GM08714 (cell line): Measurements from ENCODE around the gene CDK6.

ENCODE experiments used
- H3K4me3 ChIP-seq: fragments of 200-500 bp; sonication (Bioruptor generic); 2 replicates; pipeline ENCODE4 v1.5.1; 2014; ENCODE audit warnings: mild to moderate bottlenecking, low read length, inconsistent platforms
- ZNF274 ChIP-seq: IDR thresholded peaks from 2 replicates; pipeline ENCODE4 v1.6.1; 2012; ENCODE audit warnings: mild to moderate bottlenecking, low read depth, low read length

CDK6 gene

DNA sequence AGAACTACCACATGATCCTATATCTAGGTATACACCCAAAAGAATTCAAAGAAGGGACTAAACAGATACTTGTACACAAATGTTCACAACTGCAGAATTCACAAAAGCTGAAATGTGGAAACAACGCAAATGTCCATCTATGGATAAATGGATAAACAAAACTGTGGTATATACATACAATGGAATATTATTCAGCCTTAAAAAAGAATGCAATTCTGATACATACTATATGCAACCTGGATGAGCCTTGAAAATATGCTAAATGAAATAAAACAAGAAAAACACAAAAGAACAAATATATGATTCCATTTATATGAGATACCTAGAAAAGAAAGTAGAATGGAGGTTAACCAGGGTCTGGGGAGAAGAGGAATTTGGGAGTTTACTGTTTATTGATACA, 253.4 kb downstream of the CDK6 start:
- TF ChIP-seq ZNF274 = no peak

DNA sequence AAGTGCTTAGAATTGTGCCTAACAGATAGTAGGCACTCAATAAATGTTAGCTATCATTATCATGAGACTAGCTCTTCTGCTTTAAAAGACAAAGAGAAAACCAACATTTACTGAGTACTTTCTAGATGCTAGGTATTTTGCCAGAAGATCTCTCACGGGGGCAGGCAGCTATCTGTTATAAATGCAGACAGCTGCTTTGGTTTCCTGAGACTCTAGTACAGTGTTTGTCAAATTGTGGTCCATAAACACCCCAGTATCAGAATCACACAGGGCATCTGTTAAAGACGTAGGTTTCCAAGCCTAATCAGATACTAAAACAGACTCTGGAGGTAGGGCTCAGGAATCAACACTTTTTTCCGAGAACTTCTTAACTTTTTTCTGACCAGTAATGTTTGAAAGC, 260.1 kb downstream of the CDK6 start:
- no peak for TF ChIP-seq ZNF274
- no peak overlapping the region for H3K4me3 ChIP-seq

More for the DNA sequence above, 253.4 kb downstream of the CDK6 start:
- no peak overlapping the region for H3K4me3 ChIP-seq

DNA sequence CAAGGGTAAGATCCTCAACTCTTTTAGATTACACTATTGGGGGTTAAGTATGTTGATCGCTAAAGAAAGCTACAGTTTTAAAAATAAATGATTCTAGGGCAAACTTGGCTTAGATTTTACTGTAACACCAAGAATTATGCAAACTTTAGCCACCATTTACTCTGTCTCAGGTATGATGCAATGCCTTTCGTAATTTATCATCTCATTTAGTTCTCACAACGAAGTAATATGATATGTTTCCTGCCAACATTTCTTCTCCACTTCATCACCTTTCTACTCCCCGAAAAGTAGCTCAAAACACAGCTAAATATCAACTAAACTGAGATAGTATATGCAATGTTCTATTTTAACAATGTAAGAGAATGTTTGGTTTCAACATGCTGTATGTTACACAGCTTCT, 267.2 kb downstream of the CDK6 start:
- no peak overlapping the region for H3K4me3 ChIP-seq
- TF ChIP-seq ZNF274 = no peak

DNA sequence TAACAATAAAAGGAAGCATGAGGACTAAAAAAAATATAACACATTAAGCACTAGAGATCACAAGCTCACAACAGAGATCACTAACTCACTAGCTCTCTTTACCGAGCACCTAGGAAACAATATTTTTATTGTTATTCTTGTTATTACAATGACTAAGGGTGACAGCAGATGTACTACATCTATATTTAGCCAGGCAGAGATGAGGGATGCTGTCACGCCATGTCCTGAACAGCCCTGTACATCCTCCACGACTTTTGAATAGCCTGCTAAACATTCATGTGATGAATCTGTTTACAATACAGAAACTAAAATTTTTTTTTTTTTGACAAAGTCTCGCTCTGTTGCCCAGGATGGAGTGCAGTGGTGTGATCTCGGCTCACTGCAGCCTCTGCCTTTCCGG, 268.9 kb downstream of the CDK6 start:
- no peak overlapping the region for H3K4me3 ChIP-seq
- no peak for TF ChIP-seq ZNF274

DNA sequence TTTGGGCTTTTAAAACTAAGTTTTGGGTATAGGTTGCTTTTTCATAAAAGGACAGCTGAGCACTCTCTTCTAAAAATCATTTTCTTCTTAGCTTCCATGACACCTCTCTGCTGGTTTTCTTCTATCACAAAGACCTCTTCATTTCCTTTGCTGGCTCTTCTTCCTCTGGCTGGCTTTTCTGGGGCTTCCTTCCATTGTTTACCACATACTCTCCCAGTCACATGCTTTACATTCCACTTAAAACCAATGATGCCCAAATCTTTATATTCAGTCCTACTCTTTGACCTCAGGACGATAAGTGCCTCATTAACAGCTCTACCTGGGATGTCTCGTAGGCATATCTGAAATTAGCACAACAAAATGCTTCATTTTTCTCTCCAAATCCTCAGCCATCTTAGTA, 273.0 kb downstream of the CDK6 start:
- H3K4me3 ChIP-seq = no peak overlapping the region
- TF ChIP-seq ZNF274 = no peak

DNA sequence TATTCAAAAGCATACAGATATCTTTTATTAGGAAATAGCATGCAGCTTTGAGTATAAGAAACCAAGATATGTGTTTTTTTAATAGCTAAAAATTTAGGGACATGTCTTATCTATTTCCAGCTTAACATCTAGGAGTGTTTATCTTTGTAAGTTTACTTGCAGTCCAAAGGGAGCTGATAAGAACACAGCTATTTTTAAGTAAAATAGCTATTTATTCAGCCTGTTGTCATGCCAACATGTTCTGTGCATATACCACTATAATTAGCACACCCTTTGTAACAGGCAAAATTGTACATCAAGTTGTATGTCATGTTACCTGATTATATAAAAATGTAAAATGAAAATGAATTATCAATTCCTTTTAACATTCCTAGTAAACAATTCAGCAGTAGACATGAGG, 275.8 kb downstream of the CDK6 start:
- TF ChIP-seq ZNF274 = no peak
- no peak overlapping the region for H3K4me3 ChIP-seq

DNA sequence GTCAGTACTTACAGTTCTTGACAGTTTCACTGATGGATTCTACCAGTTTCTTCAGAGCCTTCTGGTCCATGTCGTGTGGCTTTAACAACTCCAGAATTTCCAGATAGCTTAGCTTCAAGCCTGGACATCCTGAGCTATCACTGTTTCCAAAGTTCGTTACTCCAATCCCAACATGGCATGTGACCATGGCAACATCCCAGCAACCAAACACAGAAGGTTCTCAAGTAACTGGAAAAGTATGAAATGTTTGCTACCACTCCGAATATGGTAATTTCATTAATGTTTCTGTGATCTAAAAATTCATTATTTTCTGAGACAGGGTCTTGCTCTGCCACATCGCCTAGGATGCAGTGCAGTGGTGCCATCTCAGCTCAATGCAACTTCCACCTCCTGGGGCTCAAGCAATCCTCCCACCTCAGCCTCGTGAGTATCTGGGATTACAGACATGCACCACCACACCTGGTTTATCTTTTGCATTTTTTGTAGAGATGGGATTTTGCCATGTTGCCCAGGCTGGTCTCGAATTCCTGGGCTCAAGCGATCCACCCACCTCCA, 278.5 kb downstream of the CDK6 start:
- H3K4me3 ChIP-seq = no peak overlapping the region
- TF ChIP-seq ZNF274 = no peak

DNA sequence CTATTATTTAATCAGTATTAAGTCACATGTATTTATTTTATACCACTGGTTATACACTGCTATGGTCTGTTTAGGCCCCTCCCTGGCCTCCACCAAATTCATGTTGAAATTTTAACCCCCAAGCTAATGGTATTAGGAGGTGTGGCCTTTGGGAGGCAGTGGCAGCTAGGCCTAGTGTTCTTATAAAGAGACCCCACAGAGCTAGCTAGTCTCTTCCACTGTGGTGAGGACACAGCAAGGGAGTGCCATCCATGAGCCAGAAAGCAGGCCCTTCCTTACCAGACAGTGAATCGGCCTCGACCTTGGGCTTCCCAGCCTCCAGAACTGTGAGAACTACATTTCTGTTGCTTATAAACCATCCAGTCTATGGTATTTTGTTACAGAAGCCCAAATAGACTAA, 279.1 kb downstream of the CDK6 start:
- H3K4me3 ChIP-seq = no peak overlapping the region
- no peak for TF ChIP-seq ZNF274
